GM21447 (cell line): Measurements from ENCODE around the gene DNAH10.

Experiments
- ATAC-seq: cut with Tn5 transposase; IDR thresholded peaks from one replicate; pipeline ENCODE4 v1.9.1; 2021; ENCODE audit not compliant: unreplicated experiment

DNAH10 gene

GRCh38 chr12:123836292-123836691 is 74.2 kb downstream of the DNAH10 start:
- ATAC-seq = no peak

- no peak for ATAC-seq
These were observed 77.7 kb downstream of the DNAH10 start for GRCh38 chr12:123839826-123840225.

GRCh38 chr12:123840765-123841425 is 78.8 kb downstream of the DNAH10 start:
- ATAC-seq = no peak

- ATAC-seq = no peak
These were observed 82.0 kb downstream of the DNAH10 start for GRCh38 chr12:123843912-123844748.

GRCh38 chr12:123845881-123846280 is 83.8 kb downstream of the DNAH10 start:
- no peak for ATAC-seq

GRCh38 chr12:123846340-123846739 is 84.2 kb downstream of the DNAH10 start:
- no peak for ATAC-seq

- ATAC-seq = no peak
These were observed 84.9 kb downstream of the DNAH10 start for GRCh38 chr12:123847019-123847418.

GRCh38 chr12:123847876-123848275 is 85.8 kb downstream of the DNAH10 start:
- no peak for ATAC-seq

- no peak for ATAC-seq
These were observed 87.4 kb downstream of the DNAH10 start for GRCh38 chr12:123849517-123849916.

- no peak for ATAC-seq
These were observed 88.4 kb downstream of the DNAH10 start for GRCh38 chr12:123850246-123851134.

GRCh38 chr12:123853396-123854070 is 91.4 kb downstream of the DNAH10 start:
- no peak for ATAC-seq

GRCh38 chr12:123854232-123854631 is 92.1 kb downstream of the DNAH10 start:
- no peak for ATAC-seq

GRCh38 chr12:123854918-123855317 is 92.8 kb downstream of the DNAH10 start:
- ATAC-seq = no peak

GRCh38 chr12:123856681-123857080 is 94.6 kb downstream of the DNAH10 start:
- no peak for ATAC-seq

GRCh38 chr12:123858176-123858575 is 96.1 kb downstream of the DNAH10 start:
- no peak for ATAC-seq

GRCh38 chr12:123859035-123859434 is 96.9 kb downstream of the DNAH10 start:
- no peak for ATAC-seq

- ATAC-seq = no peak
These were observed 98.3 kb downstream of the DNAH10 start for GRCh38 chr12:123860377-123860776.

GRCh38 chr12:123861392-123861791 is 99.3 kb downstream of the DNAH10 start:
- no peak for ATAC-seq

- no peak for ATAC-seq
These were observed 105.0 kb downstream of the DNAH10 start for GRCh38 chr12:123867141-123867540.

- ATAC-seq = no peak
These were observed 106.7 kb downstream of the DNAH10 start for GRCh38 chr12:123868791-123869190.

- ATAC-seq = no peak
These were observed 111.7 kb downstream of the DNAH10 start for GRCh38 chr12:123873793-123874192.
